SH-SY5Y (cell line): ENCODE measurements around the gene ACTL6B.

ENCODE experiments used
- GATA2 ChIP-seq: IDR thresholded peaks from 2 replicates; pipeline ENCODE4 v1.6.1; 2011; ENCODE audit warnings: mild to moderate bottlenecking, low read depth, low read length
- GATA3 ChIP-seq: IDR thresholded peaks from 2 replicates; pipeline ENCODE4 v1.6.1; 2011; ENCODE audit warnings: low read depth, mild to moderate bottlenecking, low read length, moderate library complexity

Gene ACTL6B

GRCh38 chr7:100626530-100627237, 29.6 kb downstream of the ACTL6B start:
- TF ChIP-seq GATA2 = no peak

GRCh38 chr7:100626055-100626454, 30.2 kb downstream of the ACTL6B start:
- no peak for TF ChIP-seq GATA2
- no peak for TF ChIP-seq GATA3

- TF ChIP-seq GATA2 (no peak), GATA3 (no peak)
Measured at GRCh38 chr7:100623951-100624824, 32.1 kb downstream of the ACTL6B start.

GRCh38 chr7:100621554-100621953, 34.7 kb downstream of the ACTL6B start:
- no peak for TF ChIP-seq GATA2

- TF ChIP-seq GATA2 (no peak), GATA3 (no peak)
Measured at GRCh38 chr7:100620804-100621203, 35.4 kb downstream of the ACTL6B start.

- no peak for TF ChIP-seq GATA3
- TF ChIP-seq GATA2 = no peak
Measured at GRCh38 chr7:100620239-100620638, 36.0 kb downstream of the ACTL6B start.

- TF ChIP-seq GATA2 = no peak
Measured at GRCh38 chr7:100614308-100614861, 41.9 kb downstream of the ACTL6B start.

GRCh38 chr7:100613412-100614175, 42.7 kb downstream of the ACTL6B start:
- TF ChIP-seq GATA2 (no peak), GATA3 (no peak)

- TF ChIP-seq GATA3 = no peak
- no peak for TF ChIP-seq GATA2
Measured at GRCh38 chr7:100612730-100613390, 43.4 kb downstream of the ACTL6B start.

GRCh38 chr7:100611983-100612729, 44.1 kb downstream of the ACTL6B start, which contains the start of gene MOSPD3:
TSS of gene MOSPD3 (plus strand) at chr7:100612540. CDS start at chr7:100612792, 252 bp downstream.
- no peak for TF ChIP-seq GATA3
- TF ChIP-seq GATA2 = no peak; the same call in 1 of the 2 replicates

GRCh38 chr7:100609958-100610357, 46.3 kb downstream of the ACTL6B start:
- TF ChIP-seq GATA3 = no peak
- TF ChIP-seq GATA2 = no peak

- TF ChIP-seq GATA3 (no peak), GATA2 (no peak)
Measured at GRCh38 chr7:100607111-100607510, 49.1 kb downstream of the ACTL6B start.

- no peak for TF ChIP-seq GATA3
- no peak for TF ChIP-seq GATA2
Measured at GRCh38 chr7:100606313-100606712, 49.9 kb downstream of the ACTL6B start.
